ENCODE results near the gene PHLDB1.

Gene PHLDB1

DNA sequence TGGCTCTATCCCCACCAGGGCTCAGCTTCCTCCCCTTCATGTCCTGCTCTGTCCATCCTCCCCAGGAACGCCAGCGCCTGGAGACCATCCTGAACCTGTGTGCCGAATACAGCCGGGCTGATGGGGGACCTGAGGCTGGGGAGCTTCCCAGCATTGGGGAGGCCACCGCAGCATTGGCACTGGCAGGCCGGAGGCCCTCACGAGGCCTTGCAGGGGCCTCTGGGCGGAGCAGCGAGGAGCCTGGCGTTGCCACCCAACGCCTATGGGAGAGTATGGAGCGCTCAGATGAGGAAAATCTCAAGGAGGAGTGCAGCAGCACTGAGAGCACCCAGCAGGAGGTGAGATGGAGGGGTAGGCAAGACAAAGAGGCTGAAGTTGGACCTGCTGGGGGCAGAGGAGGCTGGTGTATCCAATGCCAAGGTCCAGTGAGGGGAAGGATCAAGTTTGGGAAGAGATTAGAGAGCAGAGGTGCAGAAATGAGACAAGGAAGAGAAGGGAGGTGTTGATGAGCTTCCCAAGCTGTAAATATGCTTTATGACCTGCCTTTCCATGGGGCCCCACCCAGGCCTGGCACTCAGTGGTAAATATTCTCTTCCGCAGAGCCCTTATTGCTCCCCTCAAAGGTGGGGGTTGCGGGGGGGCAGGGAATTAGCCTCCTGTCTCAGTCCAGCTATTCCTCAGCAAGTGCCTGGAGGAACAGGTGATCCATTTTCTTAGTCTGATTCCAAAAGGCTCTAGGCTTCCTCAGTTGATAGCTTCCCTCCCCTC lies 23.9 kb downstream of the PHLDB1 start:
- DNase-seq (ENCODE audit: low read depth), result no peak
- TF ChIP-seq, protein P1, sequence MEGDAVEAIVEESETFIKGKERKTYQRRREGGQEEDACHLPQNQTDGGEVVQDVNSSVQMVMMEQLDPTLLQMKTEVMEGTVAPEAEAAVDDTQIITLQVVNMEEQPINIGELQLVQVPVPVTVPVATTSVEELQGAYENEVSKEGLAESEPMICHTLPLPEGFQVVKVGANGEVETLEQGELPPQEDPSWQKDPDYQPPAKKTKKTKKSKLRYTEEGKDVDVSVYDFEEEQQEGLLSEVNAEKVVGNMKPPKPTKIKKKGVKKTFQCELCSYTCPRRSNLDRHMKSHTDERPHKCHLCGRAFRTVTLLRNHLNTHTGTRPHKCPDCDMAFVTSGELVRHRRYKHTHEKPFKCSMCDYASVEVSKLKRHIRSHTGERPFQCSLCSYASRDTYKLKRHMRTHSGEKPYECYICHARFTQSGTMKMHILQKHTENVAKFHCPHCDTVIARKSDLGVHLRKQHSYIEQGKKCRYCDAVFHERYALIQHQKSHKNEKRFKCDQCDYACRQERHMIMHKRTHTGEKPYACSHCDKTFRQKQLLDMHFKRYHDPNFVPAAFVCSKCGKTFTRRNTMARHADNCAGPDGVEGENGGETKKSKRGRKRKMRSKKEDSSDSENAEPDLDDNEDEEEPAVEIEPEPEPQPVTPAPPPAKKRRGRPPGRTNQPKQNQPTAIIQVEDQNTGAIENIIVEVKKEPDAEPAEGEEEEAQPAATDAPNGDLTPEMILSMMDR (IDR thresholded peaks at IDR 0.05; ENCODE audit: control insufficient read depth, extremely low read depth, insufficient read depth), result no peak
- no peak overlapping the region for H3K4me3 ChIP-seq (ENCODE audit: low read depth, low read length)

DNA sequence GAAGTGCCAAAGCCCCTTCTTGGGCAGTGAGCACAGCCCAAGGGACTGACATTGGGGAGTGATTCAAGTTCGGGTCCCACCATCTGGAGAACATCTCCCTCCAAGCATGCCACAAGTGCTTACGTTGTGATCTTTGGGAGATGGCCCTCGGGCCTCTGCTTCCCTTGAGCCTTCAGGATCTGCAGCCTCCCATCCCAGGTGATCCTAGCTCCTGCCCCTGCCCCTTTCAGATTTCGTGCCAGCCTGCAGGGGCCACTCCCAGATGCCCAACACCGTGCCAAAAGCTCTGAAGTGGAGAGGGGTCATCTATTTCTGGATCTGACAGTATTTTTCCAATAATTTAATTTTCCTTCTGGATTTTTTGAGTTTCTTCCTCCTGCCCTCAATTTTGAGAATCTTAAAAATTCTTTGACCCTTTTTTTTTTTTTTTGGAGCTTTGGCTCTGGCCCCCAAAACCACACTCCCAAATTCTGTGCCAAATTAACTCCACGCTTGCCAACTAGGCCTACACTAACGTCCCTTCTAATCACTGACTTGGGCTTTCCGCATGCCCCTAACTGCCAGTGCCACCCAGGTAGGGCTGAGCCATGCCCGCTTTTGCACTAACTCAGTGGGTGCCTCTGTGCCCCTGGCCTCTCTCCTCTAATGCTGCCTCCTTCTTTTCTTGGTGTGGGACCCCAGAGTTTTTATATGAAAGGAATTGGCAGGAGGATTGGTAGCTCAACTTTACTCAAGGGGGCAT lies 25.3 kb downstream of the PHLDB1 start:
- H3K4me3 ChIP-seq (ENCODE audit: low read depth, low read length), result no peak overlapping the region
- TF ChIP-seq, protein P1 (IDR thresholded peaks at IDR 0.05; ENCODE audit: control insufficient read depth, extremely low read depth, insufficient read depth), result no peak
- no peak for DNase-seq (ENCODE audit: low read depth)

DNA sequence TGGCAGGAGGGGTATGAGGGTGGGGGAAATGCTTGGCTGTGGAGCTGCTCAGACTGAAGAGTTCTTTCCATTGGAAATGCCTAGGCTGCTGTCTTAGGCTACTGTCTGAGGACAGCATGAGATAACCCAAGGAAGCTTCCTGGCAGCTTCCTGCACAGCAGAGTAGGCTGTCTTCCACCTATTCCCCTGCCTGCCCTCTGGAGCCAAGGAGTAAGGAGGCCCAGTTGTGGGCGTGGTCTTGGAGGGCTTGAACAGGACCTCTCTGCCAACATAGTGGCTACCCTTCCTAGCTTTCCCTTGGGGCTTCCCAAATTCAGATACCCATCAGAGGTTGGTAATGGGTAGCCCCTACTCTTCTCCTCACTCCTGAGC lies 25.9 kb downstream of the PHLDB1 start:
- TF ChIP-seq, protein P1 (IDR thresholded peaks at IDR 0.05; ENCODE audit: control insufficient read depth, extremely low read depth, insufficient read depth), result no peak
- no peak for DNase-seq (ENCODE audit: low read depth)
- H3K4me3 ChIP-seq (ENCODE audit: low read depth, low read length), result no peak overlapping the region

DNA sequence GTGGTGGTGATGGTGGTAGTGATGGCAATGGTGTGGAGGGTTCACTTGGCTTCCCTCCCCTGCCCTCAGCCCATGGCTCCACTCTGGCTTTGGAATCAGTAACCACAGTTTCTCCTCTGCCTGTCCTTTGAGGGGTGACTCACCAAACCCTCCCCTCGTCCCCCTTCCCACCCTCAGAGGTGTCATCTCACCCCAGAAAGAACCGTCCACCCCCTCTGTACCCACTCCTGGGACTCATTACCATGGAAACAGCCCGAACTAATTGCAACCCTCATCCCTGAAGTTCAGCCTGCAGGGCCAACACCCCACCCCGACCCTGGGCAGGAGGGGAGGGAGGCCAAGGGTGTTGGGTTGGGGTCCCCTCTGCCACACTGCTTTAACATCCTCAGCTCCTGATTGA lies 26.6 kb downstream of the PHLDB1 start:
- peak overlapping the region; percentile 51 for H3K4me3 ChIP-seq (ENCODE audit: low read depth, low read length)
- no peak for DNase-seq (ENCODE audit: low read depth)
- TF ChIP-seq, protein P1 (IDR thresholded peaks at IDR 0.05; ENCODE audit: control insufficient read depth, extremely low read depth, insufficient read depth), result no peak

DNA sequence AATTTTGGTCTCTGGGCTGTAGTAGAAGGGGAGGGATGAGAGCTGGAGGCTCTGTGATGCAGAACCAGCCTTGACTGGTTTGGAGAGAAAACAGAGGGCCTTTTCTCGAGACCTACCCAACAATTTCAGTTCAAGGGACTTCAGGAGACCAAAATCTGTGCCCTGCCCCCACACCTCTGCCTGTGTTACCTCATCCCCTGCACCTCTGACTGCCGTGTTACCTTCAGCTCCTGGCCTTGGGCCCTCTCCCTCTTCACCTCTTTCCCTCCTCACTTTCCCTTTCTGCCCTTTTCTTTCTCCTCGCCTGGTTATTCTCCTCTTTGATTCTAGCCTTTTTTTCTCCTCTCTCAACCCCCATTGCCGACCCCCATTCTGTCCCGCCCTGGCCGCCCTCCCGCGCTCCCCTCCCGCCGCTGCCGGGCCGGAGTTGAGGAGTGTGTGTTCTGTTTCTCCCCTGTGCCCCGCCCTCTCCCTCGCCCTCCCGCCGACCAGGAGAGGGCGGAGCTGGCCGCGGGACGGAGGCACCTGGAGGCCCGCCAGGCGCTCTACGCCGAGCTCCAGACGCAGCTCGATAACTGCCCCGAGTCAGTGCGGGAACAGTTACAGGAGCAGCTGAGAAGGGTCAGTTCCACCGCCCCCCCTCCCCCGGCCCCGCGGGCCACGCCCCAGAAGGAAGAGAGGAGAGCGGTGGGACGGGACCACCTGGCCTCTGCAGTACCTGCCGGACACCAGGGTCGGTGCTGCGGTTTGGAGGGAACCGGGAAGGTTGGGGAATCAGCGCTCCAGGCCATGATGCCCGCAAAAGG lies 27.2 kb downstream of the PHLDB1 start:
- TF ChIP-seq, protein P1 (IDR thresholded peaks at IDR 0.05; ENCODE audit: control insufficient read depth, extremely low read depth, insufficient read depth), result no peak
- H3K4me3 ChIP-seq (ENCODE audit: low read depth, low read length), result peak overlapping the region; percentile 51
- DNase-seq (ENCODE audit: low read depth), result no peak

GRCh38 chr11:118635237-118635591 lies 27.8 kb downstream of the PHLDB1 start:
- TF ChIP-seq, protein P1 (IDR thresholded peaks at IDR 0.05; ENCODE audit: control insufficient read depth, extremely low read depth, insufficient read depth), result no peak
- H3K4me3 ChIP-seq (ENCODE audit: low read depth, low read length), result peak overlapping the region; percentile 51
- DNase-seq (ENCODE audit: low read depth), result no peak

Measured in LNCaP clone FGC (cell line).